HFFc6 (cell line): ENCODE results near the gene DMAP1. TPM values are rescaled to one million over a fixed set of nuclear protein-coding genes. Genes with fewer than 3 reads are reported as not detected.

ENCODE experiments used
- DNase-seq: peaks from one replicate; pipeline ENCODE4 v3.0.0-alpha.2; 2018
- H3K27ac Mint-ChIP-seq: 2 replicates; pipeline ENCODE4 v1.8.0; 2020; ENCODE audit warnings: mild to moderate bottlenecking, mixed read lengths
- H3K27me3 Mint-ChIP-seq: 2 replicates; pipeline ENCODE4 v1.8.0; 2021; ENCODE audit warnings: mild to moderate bottlenecking, moderate library complexity, mixed read lengths; ENCODE audit not compliant: insufficient read depth
- H3K36me3 Mint-ChIP-seq: 2 replicates; pipeline ENCODE4 v1.8.0; 2021; ENCODE audit warnings: low read depth, mixed read lengths
- H3K4me1 Mint-ChIP-seq: 2 replicates; pipeline ENCODE4 v1.8.0; 2020; ENCODE audit warnings: low read depth, mixed read lengths
- H3K4me3 Mint-ChIP-seq: 2 replicates; pipeline ENCODE4 v1.8.0; 2020; ENCODE audit warnings: mild to moderate bottlenecking, moderate library complexity, mixed read lengths
- H3K9me3 Mint-ChIP-seq: 2 replicates; pipeline ENCODE4 v1.8.0; 2020; ENCODE audit warnings: mild to moderate bottlenecking, mixed read lengths
- CTCF ChIP-seq: fragments of 200-600 bp; sonication (generic); IDR thresholded peaks from 2 replicates; pipeline ENCODE4 v1.5.0; 2021; ENCODE audit warnings: antibody characterized with exemption, mild to moderate bottlenecking
- total RNA-seq, 6 experiments: library from RNA; stranded (reverse); fragmentation: NEBNext Ultra II Directional; extraction: Animal tissue kit (Norgen Biotek cat#: 25700); gene quantifications; 2 replicates in 1 of 6; 3 replicates in 5 of 6; pipeline ENCODE4 v1.2.3, GENCODE V29; 2021

DMAP1 gene
- total RNA-seq, 6 experiments from 2014 or later, result 25.7 to 34.6 (median 30.1) TPM

GRCh38 chr1:44260792-44261170 lies 47.5 kb downstream of the DMAP1 start:
- DNase-seq, result no peak
- H3K27ac Mint-ChIP-seq, result no peak overlapping the region
- no peaks in the 10 kb centered on the region for H3K36me3 Mint-ChIP-seq
- H3K4me1 Mint-ChIP-seq, result no peaks in the 10 kb centered on the region
- H3K27me3 Mint-ChIP-seq, result no peaks in the 10 kb centered on the region; the same call in 1 of the 2 replicates
- no peak for TF ChIP-seq CTCF
- H3K9me3 Mint-ChIP-seq, result no peaks in the 10 kb centered on the region
- H3K4me3 Mint-ChIP-seq, result no peak overlapping the region

GRCh38 chr1:44261171-44261817 lies 48.0 kb downstream of the DMAP1 start:
- Mint-ChIP-seq H3K36me3 (no peaks in the 10 kb centered on the region), H3K27me3 (no peaks in the 10 kb centered on the region; the same call in 1 of the 2 replicates), H3K27ac (no peak overlapping the region), H3K4me1 (no peaks in the 10 kb centered on the region), H3K9me3 (no peaks in the 10 kb centered on the region), H3K4me3 (no peak overlapping the region)
- TF ChIP-seq CTCF, result no peak
- no peak for DNase-seq

- H3K4me3 Mint-ChIP-seq, result no peak overlapping the region
- DNase-seq, result no peak
- no peak overlapping the region for H3K27ac Mint-ChIP-seq
- H3K36me3 Mint-ChIP-seq, result no peaks in the 10 kb centered on the region
- no peaks in the 10 kb centered on the region for H3K4me1 Mint-ChIP-seq
- H3K27me3 Mint-ChIP-seq, result no peaks in the 10 kb centered on the region; the same call in 1 of the 2 replicates
- no peaks in the 10 kb centered on the region for H3K9me3 Mint-ChIP-seq
- no peak for TF ChIP-seq CTCF
Measured at GRCh38 chr1:44261962-44262361, 48.7 kb downstream of the DMAP1 start.

GRCh38 chr1:44262414-44262813 lies 49.1 kb downstream of the DMAP1 start:
- TF ChIP-seq CTCF, result no peak
- no peak for DNase-seq
- H3K27me3 Mint-ChIP-seq, result no peaks in the 10 kb centered on the region; the same call in 1 of the 2 replicates

GRCh38 chr1:44262816-44263567 lies 49.7 kb downstream of the DMAP1 start:
- Mint-ChIP-seq H3K4me1 (no peaks in the 10 kb centered on the region), H3K27me3 (no peaks in the 10 kb centered on the region; the same call in 1 of the 2 replicates), H3K4me3 (no peak overlapping the region), H3K36me3 (no peaks in the 10 kb centered on the region), H3K9me3 (no peaks in the 10 kb centered on the region), H3K27ac (no peak overlapping the region)
- no peak for DNase-seq
- TF ChIP-seq CTCF, result no peak

More at GRCh38 chr1:44262414-44262813, 49.1 kb downstream of the DMAP1 start:
- no peaks in the 10 kb centered on the region for H3K9me3 Mint-ChIP-seq
- H3K27ac Mint-ChIP-seq, result no peak overlapping the region
- no peaks in the 10 kb centered on the region for H3K4me1 Mint-ChIP-seq
- H3K4me3 Mint-ChIP-seq, result no peak overlapping the region
- no peaks in the 10 kb centered on the region for H3K36me3 Mint-ChIP-seq
